22Rv1 (cell line): ENCODE measurements around the gene NUBP1.

ENCODE experiments used
- ZFX ChIP-seq: fragments of 450-650 bp; IDR thresholded peaks from 2 replicates; pipeline ENCODE4 v1.6.1; 2017; ENCODE audit warnings: antibody characterized with exemption, borderline replicate concordance
- TF ChIP-seq, protein P1 (sequence below): fragments of 450-650 bp; IDR thresholded peaks from 2 replicates; pipeline ENCODE4 v1.5.1; 2017; ENCODE audit warnings: mild to moderate bottlenecking

DNA sequence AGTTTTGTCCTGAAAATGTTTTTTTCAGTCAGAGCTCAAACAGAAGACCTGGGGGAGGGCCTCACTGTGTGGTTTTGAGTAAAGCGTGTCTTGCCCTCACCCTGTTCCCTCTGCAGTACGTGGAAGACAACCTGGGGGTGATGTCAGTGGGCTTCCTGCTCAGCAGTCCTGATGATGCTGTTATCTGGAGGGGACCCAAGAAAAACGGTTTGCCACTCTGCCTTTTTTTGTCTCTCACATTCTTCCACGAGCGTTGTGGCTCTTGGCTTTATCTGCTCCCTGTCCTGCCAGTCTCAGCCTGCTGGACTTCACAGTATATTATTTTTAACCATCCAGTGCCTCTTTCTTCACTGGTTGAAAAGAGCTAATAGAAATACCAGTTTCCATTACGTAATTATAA lies 12.9 kb downstream of the NUBP1 start:
- TF ChIP-seq, protein P1, sequence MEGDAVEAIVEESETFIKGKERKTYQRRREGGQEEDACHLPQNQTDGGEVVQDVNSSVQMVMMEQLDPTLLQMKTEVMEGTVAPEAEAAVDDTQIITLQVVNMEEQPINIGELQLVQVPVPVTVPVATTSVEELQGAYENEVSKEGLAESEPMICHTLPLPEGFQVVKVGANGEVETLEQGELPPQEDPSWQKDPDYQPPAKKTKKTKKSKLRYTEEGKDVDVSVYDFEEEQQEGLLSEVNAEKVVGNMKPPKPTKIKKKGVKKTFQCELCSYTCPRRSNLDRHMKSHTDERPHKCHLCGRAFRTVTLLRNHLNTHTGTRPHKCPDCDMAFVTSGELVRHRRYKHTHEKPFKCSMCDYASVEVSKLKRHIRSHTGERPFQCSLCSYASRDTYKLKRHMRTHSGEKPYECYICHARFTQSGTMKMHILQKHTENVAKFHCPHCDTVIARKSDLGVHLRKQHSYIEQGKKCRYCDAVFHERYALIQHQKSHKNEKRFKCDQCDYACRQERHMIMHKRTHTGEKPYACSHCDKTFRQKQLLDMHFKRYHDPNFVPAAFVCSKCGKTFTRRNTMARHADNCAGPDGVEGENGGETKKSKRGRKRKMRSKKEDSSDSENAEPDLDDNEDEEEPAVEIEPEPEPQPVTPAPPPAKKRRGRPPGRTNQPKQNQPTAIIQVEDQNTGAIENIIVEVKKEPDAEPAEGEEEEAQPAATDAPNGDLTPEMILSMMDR: no peak
- TF ChIP-seq ZFX: no peak
